H9 (cell line): ENCODE results near the gene KIF4A. TPM values are rescaled to one million over a fixed set of nuclear protein-coding genes. Genes with fewer than 3 reads are reported as not detected.

ENCODE experiments used
- DNase-seq: peaks from one replicate; pipeline ENCODE4 v3.0.0-alpha.2; 2017
- H2AFZ ChIP-seq: one replicate; pipeline ENCODE4 v1.6.1; 2013; ENCODE audit warnings: mild to moderate bottlenecking, low read length, control low read depth, moderate library complexity
- H2AK5ac ChIP-seq: 2 replicates; pipeline ENCODE4 v1.6.1; 2013; ENCODE audit warnings: low read length, control low read depth, mixed read lengths; ENCODE audit not compliant: insufficient read length
- H2BK120ac ChIP-seq: one replicate; pipeline ENCODE4 v1.6.1; 2013; ENCODE audit warnings: low read depth, mild to moderate bottlenecking, low read length, control low read depth, inconsistent platforms; ENCODE audit not compliant: poor library complexity, severe bottlenecking
- H2BK12ac ChIP-seq: 2 replicates; pipeline ENCODE4 v1.6.1; 2013; ENCODE audit warnings: low read length, control low read depth, mixed read lengths, low read depth; ENCODE audit not compliant: insufficient read length
- H2BK15ac ChIP-seq: 2 replicates; pipeline ENCODE4 v1.6.1; 2013; ENCODE audit warnings: low read depth, low read length, control low read depth
- H2BK20ac ChIP-seq: one replicate; pipeline ENCODE4 v1.6.1; 2013; ENCODE audit warnings: low read depth, mild to moderate bottlenecking, low read length, control low read depth, inconsistent platforms; ENCODE audit not compliant: poor library complexity, severe bottlenecking
- H2BK5ac ChIP-seq: 2 replicates; pipeline ENCODE4 v1.6.1; 2013; ENCODE audit warnings: low read length, control low read depth, mixed read lengths; ENCODE audit not compliant: insufficient read length
- H3K14ac ChIP-seq: 2 replicates; pipeline ENCODE4 v1.6.1; 2013; ENCODE audit warnings: low read length, control low read depth; ENCODE audit not compliant: insufficient read depth
- H3K18ac ChIP-seq: 2 replicates; pipeline ENCODE4 v1.6.1; 2013; ENCODE audit warnings: low read depth, mild to moderate bottlenecking, mixed read lengths, low read length, control low read depth; ENCODE audit not compliant: insufficient read length
- H3K23ac ChIP-seq: 2 replicates; pipeline ENCODE4 v1.6.1; 2013; ENCODE audit warnings: low read length, control low read depth, mixed read lengths, low read depth; ENCODE audit not compliant: insufficient read length
- H3K23me2 ChIP-seq: 2 replicates; pipeline ENCODE4 v1.6.1; 2013; ENCODE audit warnings: low read depth, mild to moderate bottlenecking, mixed read lengths, low read length, control low read depth; ENCODE audit not compliant: insufficient read length, poor library complexity, severe bottlenecking
- H3K27ac ChIP-seq: 2 replicates; pipeline ENCODE4 v1.5.1; 2013; ENCODE audit warnings: low read length, control low read depth, mixed read lengths, low read depth; ENCODE audit not compliant: insufficient read length
- H3K27me3 ChIP-seq: 2 replicates; pipeline ENCODE4 v1.6.1; 2013; ENCODE audit warnings: low read length, control low read depth, inconsistent platforms; ENCODE audit not compliant: insufficient read depth
- H3K4ac ChIP-seq: 2 replicates; pipeline ENCODE4 v1.6.1; 2013; ENCODE audit warnings: low read depth, mild to moderate bottlenecking, control low read depth, inconsistent platforms, low read length, moderate library complexity
- H3K4me1 ChIP-seq: 2 replicates; pipeline ENCODE4 v1.6.1; 2013; ENCODE audit warnings: low read length, control low read depth, inconsistent platforms; ENCODE audit not compliant: insufficient read depth
- H3K4me2 ChIP-seq: 2 replicates; pipeline ENCODE4 v1.6.1; 2013; ENCODE audit warnings: low read length, control low read depth, mixed read lengths; ENCODE audit not compliant: insufficient read length, insufficient read depth
- H3K56ac ChIP-seq: 2 replicates; pipeline ENCODE4 v1.6.1; 2013; ENCODE audit warnings: low read depth, mild to moderate bottlenecking, mixed read lengths, low read length, control low read depth; ENCODE audit not compliant: insufficient read length
- H3K79me1 ChIP-seq: 2 replicates; pipeline ENCODE4 v1.6.1; 2013; ENCODE audit warnings: low read depth, mild to moderate bottlenecking, moderate library complexity, low read length, control low read depth, inconsistent platforms; ENCODE audit not compliant: insufficient read depth, poor library complexity, severe bottlenecking
- H3K79me2 ChIP-seq: 2 replicates; pipeline ENCODE4 v1.6.1; 2013; ENCODE audit warnings: low read length, control low read depth, inconsistent platforms; ENCODE audit not compliant: insufficient read depth
- H3K9ac ChIP-seq: 2 replicates; pipeline ENCODE4 v1.6.1; 2013; ENCODE audit warnings: low read length, control low read depth, mixed read lengths; ENCODE audit not compliant: insufficient read length; ENCODE audit errors: extremely low read depth
- H3K9me3 ChIP-seq: one replicate; pipeline ENCODE4 v1.6.1; 2013; ENCODE audit warnings: low read depth, low read length, inconsistent platforms; ENCODE audit not compliant: control insufficient read depth
- H3T11ph ChIP-seq: one replicate; pipeline ENCODE4 v1.6.1; 2013; ENCODE audit warnings: mild to moderate bottlenecking, low read length, control low read depth, inconsistent platforms
- H4K20me1 ChIP-seq: one replicate; pipeline ENCODE4 v1.6.1; 2013; ENCODE audit not compliant: control insufficient read depth, insufficient read length, insufficient read depth
- H4K5ac ChIP-seq: 2 replicates; pipeline ENCODE4 v1.6.1; 2013; ENCODE audit warnings: low read depth, mild to moderate bottlenecking, mixed read lengths, low read length, control low read depth; ENCODE audit not compliant: insufficient read length
- H4K8ac ChIP-seq: replicated peaks from 2 replicates; pipeline ENCODE4 v1.6.1; 2013; ENCODE audit warnings: low read length, control low read depth, mixed read lengths, low read depth; ENCODE audit not compliant: insufficient read length
- H4K91ac ChIP-seq: 2 replicates; pipeline ENCODE4 v1.6.1; 2013; ENCODE audit warnings: low read depth, mild to moderate bottlenecking, moderate library complexity, mixed read lengths, low read length, control low read depth; ENCODE audit not compliant: insufficient read length
- H3K27ac Mint-ChIP-seq, 3 experiments: 2 replicates in 2 of 3; 3 replicates in 1 of 3; pipeline ENCODE4 v1.8.0; 2020 to 2021; ENCODE audit warnings: mixed read lengths in 3 of 3, mild to moderate bottlenecking in 1 of 3, moderate library complexity in 1 of 3
- H3K27me3 Mint-ChIP-seq: 2 replicates; pipeline ENCODE4 v1.8.0; 2021; ENCODE audit warnings: low read depth, mild to moderate bottlenecking, moderate library complexity, mixed read lengths
- H3K36me3 Mint-ChIP-seq, 3 experiments: 2 replicates in 2 of 3; 3 replicates in 1 of 3; pipeline ENCODE4 v1.8.0; 2020 to 2021; ENCODE audit warnings: low read depth in 3 of 3, mixed read lengths in 3 of 3; ENCODE audit not compliant: insufficient read depth in 1 of 3
- H3K4me1 Mint-ChIP-seq, 2 experiments: 2 replicates each; pipeline ENCODE4 v1.8.0; 2020; ENCODE audit warnings: mixed read lengths in 2 of 2
- H3K4me3 Mint-ChIP-seq, 2 experiments: 2 replicates in 1 of 2; 3 replicates in 1 of 2; pipeline ENCODE4 v1.8.0; 2020 to 2021; ENCODE audit warnings: mild to moderate bottlenecking in 2 of 2, mixed read lengths in 2 of 2, moderate library complexity in 1 of 2
- H3K9me3 Mint-ChIP-seq, 2 experiments: 2 replicates in 1 of 2; 3 replicates in 1 of 2; pipeline ENCODE4 v1.8.0; 2020; ENCODE audit warnings: mild to moderate bottlenecking in 2 of 2, mixed read lengths in 2 of 2, moderate library complexity in 1 of 2
- CTCF ChIP-seq: fragments of 200-600 bp; sonication (generic); conservative IDR thresholded peaks from 3 replicates; pipeline ENCODE4 v1.8.0; 2021; ENCODE audit warnings: antibody characterized with exemption, mild to moderate bottlenecking
- WGBS: extraction: QIAGEN DNeasy Blood & Tissue Kit; methylation state at CpG from one replicate; pipeline ENCODE4 v1.1.7; 2013; ENCODE audit warnings: missing lambda C conversion rate, low lambda C conversion rate, mixed read lengths; ENCODE audit not compliant: insufficient read length; ENCODE audit errors: extremely low coverage; 5-methylcytosine and 5-hydroxymethylcytosine counted together
- total RNA-seq: library from RNA; stranded (reverse); gene quantifications from 2 replicates; pipeline ENCODE4 v1.2.1, GENCODE V29; 2021

Gene KIF4A
- total RNA-seq, 1 experiment from 2014 or later: 41.8 TPM

DNA sequence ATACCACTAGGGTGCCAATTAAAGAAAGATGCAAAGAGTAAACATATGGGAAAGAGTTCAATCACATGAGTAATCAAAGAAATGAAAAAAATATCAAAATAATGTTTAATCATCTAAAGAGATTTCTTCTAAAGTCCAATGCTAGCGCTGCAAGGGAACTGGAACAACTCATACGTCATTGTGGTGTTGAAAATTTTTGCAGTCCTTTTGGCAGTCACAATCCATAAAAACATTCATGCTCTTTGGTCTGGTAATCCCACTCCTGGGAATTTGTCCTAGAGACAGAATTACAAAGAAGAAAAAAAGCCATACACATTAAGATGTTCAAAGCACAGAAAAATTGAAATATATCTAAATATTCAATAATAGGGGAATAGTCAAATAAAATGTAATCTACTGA is 34.5 kb upstream of the KIF4A start:
- Histone ChIP-seq H3K9me3 (peaks cover 44% of the 10 kb centered on the region), H3T11ph (no peak overlapping the region), H3K9ac (no peak overlapping the region), H4K5ac (no peak overlapping the region), H2BK5ac (no peak overlapping the region), H4K20me1 (no peaks in the 10 kb centered on the region), H2BK12ac (no peak overlapping the region), H2AK5ac (no peak overlapping the region), H2BK20ac (no peak overlapping the region), H3K56ac (no peak overlapping the region), H3K4me2 (no peak overlapping the region), H3K27me3 (no peaks in the 10 kb centered on the region), H4K8ac (no peak overlapping the region), H3K14ac (no peak overlapping the region), H4K91ac (no peak overlapping the region), H2AFZ (no peak overlapping the region), H3K23ac (no peak overlapping the region), H3K79me2 (no peaks in the 10 kb centered on the region), H3K4me1 (no peaks in the 10 kb centered on the region), H3K79me1 (no peaks in the 10 kb centered on the region), H3K18ac (no peak overlapping the region), H3K23me2 (no peaks in the 10 kb centered on the region), H2BK15ac (no peak overlapping the region), H2BK120ac (no peak overlapping the region), H3K27ac (no peak overlapping the region), H3K4ac (no peak overlapping the region)
- Mint-ChIP-seq H3K4me3 (no peak overlapping the region), H3K9me3 (peaks cover 72 to 80% of the 10 kb centered on the region in 2 experiments), H3K27ac (no peak overlapping the region), H3K4me1 (peaks cover 10 to 13% of the 10 kb centered on the region in 2 experiments), H3K27me3 (no peaks in the 10 kb centered on the region), H3K36me3 (peaks cover 0 to 5% (median 4%) of the 10 kb centered on the region in 3 experiments; a peak in 3 of 7 replicates)
- no CpG with 5 or more reads among the region's 2 CpGs for WGBS
- TF ChIP-seq CTCF: no peak
- DNase-seq: no peak
